ENCODE measurements around the gene PIANP. TPM values are rescaled to one million over a fixed set of nuclear protein-coding genes. Genes with fewer than 3 reads are reported as not detected.

PIANP gene
- total RNA-seq, 4 donors from 2014 or later = not detected

DNA sequence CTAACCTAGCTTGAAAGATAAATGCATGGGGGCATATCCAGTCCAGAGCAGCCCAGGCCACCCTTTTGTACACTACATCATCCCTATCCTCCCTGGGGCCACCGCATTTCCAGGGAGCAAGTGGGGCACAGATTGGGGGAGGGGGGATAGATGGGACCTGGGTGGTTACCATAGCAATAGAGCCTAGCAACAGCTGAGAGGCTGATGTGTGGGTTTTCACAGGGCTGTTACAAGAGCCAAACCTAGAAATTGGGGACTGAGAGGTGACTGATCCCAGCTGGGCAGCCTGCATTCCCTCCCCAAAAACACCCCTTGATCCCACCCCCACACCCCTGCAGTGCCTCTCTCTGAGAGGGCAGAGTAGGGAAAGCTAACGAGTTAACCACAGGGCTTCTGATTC lies 7.7 kb downstream of the PIANP start:
- TF ChIP-seq, protein P1, sequence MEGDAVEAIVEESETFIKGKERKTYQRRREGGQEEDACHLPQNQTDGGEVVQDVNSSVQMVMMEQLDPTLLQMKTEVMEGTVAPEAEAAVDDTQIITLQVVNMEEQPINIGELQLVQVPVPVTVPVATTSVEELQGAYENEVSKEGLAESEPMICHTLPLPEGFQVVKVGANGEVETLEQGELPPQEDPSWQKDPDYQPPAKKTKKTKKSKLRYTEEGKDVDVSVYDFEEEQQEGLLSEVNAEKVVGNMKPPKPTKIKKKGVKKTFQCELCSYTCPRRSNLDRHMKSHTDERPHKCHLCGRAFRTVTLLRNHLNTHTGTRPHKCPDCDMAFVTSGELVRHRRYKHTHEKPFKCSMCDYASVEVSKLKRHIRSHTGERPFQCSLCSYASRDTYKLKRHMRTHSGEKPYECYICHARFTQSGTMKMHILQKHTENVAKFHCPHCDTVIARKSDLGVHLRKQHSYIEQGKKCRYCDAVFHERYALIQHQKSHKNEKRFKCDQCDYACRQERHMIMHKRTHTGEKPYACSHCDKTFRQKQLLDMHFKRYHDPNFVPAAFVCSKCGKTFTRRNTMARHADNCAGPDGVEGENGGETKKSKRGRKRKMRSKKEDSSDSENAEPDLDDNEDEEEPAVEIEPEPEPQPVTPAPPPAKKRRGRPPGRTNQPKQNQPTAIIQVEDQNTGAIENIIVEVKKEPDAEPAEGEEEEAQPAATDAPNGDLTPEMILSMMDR (IDR thresholded peaks at IDR 0.05; ENCODE audit: low read depth) = no peak

DNA sequence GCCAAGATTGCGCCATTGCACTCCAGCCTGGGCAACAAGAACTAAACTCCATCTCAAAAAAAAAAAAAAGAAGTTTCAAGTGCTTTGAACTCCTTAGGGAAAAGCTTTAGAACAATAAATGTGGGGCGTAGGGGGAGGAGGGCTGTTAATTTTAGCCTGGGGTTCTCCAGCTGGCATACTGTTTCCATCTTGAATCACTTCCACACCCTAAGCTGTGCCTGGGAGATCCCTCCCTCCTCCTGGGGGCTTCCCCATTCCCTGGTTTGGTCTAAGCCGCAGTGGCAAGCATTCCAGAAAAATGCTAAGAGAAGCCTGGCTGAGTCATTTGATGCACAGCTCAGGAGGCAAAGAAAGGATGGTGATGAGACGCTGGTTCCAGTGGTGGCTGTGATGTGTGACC lies 9.1 kb downstream of the PIANP start:
- TF ChIP-seq, protein P1 (IDR thresholded peaks at IDR 0.05; ENCODE audit: low read depth) = no peak

DNA sequence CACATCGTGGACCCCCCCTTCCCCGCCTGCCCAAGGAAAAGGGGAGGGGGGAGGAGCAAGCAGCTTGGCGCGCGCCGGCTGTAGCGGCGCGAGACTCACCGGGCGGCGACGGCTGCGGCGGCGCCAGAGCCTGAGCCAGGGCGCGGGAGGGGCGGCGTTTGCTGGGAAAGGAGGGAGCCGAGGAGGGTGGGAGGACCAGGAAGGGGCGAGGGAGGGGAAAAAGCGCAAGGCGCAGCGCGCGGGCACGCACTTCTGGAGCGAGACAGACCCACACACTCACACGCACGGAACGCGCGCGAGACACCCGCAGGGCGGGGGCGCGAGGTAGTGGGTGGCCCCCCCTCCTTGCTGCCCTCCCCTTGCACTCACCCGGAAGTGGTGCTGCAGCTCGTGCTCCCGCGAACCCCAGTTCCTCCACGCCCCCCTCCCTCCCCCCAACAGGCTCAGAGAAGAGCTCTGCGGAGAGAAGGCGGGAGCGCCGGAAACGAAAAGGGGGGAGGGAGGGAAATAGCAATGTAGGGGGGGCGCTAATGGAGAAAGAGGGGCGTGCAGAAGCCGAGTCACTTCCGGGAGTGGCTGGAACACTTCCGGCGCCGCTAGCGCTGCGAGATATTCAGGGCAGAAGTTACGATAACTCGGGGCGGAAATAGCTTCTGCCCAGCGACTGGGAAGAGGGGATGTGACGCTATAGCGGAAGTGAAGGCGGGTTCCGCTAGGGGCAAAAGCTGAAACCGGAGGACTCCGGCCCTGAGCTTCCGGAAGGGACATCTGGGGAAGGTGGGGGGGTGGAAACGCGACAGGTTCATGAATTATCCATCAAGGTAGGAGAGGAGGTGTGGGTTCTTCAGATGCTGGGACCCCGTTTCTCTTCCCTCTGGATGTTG lies 11.4 kb downstream of the PIANP start, which contains the start of gene ZNF384:
TSS of gene ZNF384 (minus strand) at position 377 of the 884 bp plus-strand sequence. CDS start 9,855 bp downstream, outside the sequence.
- TF ChIP-seq, protein P1 (IDR thresholded peaks at IDR 0.05; ENCODE audit: low read depth) = no peak

DNA sequence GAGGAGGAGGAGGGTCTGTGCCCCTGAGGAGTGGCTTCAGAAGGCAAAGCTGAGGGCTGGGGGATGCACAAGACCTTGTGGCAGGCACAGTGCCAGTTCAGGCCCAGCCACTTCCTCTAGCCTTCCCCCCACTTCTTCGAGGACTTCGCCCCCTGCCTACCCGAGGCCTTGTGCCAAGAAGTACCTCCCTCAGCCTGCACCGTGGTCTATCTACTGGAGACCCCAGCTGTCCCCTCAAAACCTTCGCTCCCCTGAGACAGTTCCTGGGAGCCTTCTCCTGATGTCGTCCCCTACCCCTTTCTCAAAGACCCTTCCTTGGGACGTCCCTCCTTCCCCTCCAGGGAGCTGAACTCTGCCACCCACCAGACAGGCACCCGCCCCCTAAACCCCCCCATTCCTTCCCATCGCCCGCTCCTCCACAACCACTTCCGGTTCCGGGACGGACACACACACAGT lies 12.0 kb downstream of the PIANP start:
- TF ChIP-seq, protein P1 (IDR thresholded peaks at IDR 0.05; ENCODE audit: low read depth) = no peak

DNA sequence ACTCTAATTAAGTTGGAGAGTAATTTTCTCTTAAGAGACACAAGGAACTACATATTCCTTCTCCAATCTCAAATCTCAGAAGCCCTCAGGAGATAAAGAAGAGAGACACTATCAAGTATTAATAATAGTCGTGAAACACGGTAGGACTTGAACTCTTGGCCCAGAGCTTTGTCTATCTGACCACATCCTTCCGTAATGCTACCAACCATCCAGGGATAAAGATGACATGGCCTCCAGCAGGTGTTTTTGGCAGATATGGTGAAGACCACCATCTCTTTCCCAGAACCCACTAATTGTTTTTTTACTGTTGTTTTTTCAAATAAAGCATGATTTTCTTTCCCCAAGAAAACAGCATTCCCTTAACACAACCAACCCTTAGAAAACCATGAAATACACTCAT lies 14.8 kb downstream of the PIANP start:
- TF ChIP-seq, protein P1 (IDR thresholded peaks at IDR 0.05; ENCODE audit: low read depth) = no peak

DNA sequence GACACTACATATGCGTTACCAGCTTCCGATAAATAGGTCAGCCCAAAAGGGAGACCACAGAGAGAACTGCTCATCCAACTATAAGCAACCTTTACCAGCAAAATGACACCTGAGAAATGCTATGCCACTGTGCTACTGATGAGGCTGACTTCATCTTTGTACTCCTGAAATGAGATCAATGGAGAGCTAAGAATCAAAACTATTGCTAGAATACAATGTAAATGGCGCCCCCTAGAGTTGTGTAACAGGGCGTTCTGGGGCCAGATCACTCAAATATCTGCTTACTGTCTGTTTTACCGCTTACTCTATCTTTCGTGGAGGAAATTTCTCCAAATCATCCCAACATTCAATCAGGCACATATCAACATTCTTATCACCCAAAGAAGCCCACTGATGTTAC lies 16.0 kb downstream of the PIANP start:
- TF ChIP-seq, protein P1 (IDR thresholded peaks at IDR 0.05; ENCODE audit: low read depth) = no peak

DNA sequence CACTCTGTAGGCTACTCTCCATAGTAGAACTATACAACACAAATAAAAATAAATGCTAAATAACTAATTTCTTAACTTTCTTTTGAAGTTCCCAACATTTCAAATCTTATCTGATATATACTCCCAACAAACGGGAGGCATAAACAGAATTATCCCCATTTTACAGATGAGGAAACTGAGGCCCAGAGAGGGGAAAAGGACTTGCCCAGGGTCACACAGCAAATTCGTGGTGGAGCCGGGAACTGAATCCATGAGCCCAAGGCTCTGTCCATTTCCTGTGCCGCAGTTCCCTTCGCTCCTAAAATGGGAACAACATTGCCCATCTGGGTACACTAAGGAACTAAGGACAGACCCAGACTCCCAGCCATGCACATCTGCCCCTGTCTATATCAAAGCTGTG lies 23.7 kb downstream of the PIANP start:
- TF ChIP-seq, protein P1 (IDR thresholded peaks at IDR 0.05; ENCODE audit: low read depth) = no peak
